Left colon (tissue), 2 donors: ENCODE results near the gene FBXL13. TPM values are rescaled to one million over a fixed set of nuclear protein-coding genes. Genes with fewer than 3 reads are reported as not detected.
"Not testable (repeated sequence)": the region's sequence is repeated elsewhere in the genome, so short reads cannot be mapped to it uniquely, and the experiment has no call there.

Source experiments
- ATAC-seq: fragments of 200-7000 bp; cut with Tn5 transposase; one replicate; pipeline ENCODE4 v1.9.1; 2020; ENCODE audit warnings: mild to moderate bottlenecking, moderate library complexity
- DNase-seq, 2 donors: peaks; one replicate each; pipeline ENCODE4 v3.0.0-alpha.2; 2020
- intact Hi-C, 2 donors: fragments of 100-400 bp; cut with DNase I in 1 of 2; cut with micrococcal nuclease in 1 of 2; formaldehyde crosslinking; loops; one replicate each; pipeline versions ENCODE4 v1.11.2 to v1.14.0; 2022; cut with DNase I, micrococcal nuclease
- total RNA-seq, 2 donors: library from RNA; stranded (reverse); fragmentation: NEBNext Ultra II Directional; extraction: Animal tissue kit (Norgen Biotek cat#: 25700); gene quantifications; one replicate each; pipeline ENCODE4 v1.2.1, GENCODE V29; 2021
- donor health status: DM: no; HTN: no; CAD: no.
- donor health status: DM: yes; HTN: yes; CAD: no.

Gene FBXL13
- total RNA-seq, 2 donors from 2014 or later, result 0.15 to 1.5 TPM

DNA sequence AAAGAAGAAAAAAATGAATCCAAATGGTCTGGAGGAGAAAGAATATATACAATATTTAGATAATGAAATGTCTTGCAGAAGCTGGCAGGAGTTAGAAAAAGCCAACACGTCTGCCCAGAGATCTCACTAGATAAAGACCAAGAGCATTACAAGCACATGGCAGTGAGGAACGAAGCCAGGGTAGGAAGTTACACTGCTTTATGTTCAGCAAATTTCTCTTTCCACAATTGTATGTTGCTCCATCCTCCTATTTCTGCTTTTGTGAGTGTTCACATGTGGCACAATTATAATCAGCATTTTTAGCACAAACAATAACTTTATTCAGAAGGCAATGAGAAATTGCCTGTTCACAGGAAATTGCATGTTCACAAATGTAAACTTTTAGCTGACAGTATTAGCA lies 108.1 kb downstream of the FBXL13 start:
- ATAC-seq (no peak), DNase-seq (no peak)
- intact Hi-C loops, result no loop called here

DNA sequence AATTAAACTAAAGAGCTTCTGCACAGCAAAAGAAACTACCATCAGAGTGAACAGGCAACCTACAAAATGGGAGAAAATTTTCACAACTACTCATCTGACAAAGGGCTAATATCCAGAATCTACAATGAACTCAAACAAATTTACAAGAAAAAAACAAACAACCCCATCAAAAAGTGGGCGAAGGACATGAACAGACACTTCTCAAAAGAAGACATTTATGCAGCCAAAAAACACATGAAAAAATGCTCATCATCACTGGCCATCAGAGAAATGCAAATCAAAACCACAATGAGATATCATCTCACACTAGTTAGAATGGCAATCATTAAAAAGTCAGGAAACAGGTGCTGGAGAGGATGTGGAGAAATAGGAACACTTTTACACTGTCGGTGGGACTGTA lies 112.6 kb downstream of the FBXL13 start:
- DNase-seq, intact Hi-C loops, ATAC-seq: not testable (repeated sequence)

GRCh38 chr7:102958004-102958403 lies 116.6 kb downstream of the FBXL13 start:
- ATAC-seq, DNase-seq, intact Hi-C loops: not testable (repeated sequence)

DNA sequence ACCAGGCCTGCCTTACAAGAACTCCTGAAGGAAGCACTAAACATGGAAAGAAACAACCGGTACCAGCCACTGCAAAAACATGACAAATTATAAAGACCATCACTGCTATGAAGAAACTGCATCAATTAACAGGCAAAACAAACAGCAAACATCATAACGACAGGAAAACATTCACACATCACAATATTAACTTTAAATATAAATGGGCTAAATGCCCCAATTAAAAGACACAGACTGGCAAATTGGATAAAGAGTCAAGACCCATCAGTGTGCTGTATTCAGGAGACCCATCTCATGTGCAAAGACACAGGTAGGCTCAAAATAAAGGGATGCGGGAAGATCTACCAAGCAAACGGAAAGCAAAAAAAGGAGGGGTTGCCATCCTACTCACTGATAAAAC lies 120.2 kb downstream of the FBXL13 start:
- intact Hi-C loops, ATAC-seq, DNase-seq: not testable (repeated sequence)

DNA sequence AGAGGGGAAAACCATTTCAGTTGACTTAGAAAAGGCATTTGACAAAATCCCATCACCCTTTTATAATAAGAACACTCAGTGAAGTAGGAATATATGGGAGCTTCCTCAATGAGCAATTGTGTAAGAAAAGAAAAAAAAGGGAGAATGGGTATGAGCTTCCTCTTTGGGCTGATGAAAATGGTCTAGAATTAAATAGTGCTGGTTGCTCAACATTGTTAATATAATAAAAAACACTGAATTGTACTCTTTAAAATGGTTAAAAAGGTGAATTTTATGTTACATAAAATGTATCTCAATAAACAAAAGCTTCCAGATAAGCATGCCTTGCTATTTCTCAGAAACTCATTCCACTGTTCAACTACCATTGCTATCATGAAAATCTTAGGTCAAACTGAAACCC lies 121.2 kb downstream of the FBXL13 start:
- ATAC-seq, result no peak
- intact Hi-C loops, result no loop called here

GRCh38 chr7:102951839-102952238 lies 122.8 kb downstream of the FBXL13 start:
- DNase-seq (no peak), ATAC-seq (no peak)
- intact Hi-C loops, result no loop called here

More for the DNA sequence above, 121.2 kb downstream of the FBXL13 start:
- DNase-seq, result no peak

DNA sequence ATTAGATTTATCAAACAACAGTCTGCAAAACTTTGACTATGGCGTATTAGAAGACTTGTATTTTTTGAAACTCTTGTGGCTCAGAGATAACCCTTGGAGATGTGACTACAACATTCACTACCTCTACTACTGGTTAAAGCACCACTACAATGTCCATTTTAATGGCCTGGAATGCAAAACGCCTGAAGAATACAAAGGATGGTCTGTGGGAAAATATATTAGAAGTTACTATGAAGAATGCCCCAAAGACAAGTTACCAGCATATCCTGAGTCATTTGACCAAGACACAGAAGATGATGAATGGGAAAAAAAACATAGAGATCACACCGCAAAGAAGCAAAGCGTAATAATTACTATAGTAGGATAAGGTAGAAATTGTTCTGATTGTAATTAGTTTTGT lies 130.4 kb downstream of the FBXL13 start:
- DNase-seq (no peak), ATAC-seq (no peak)
- intact Hi-C loops, result no loop called here

- DNase-seq (no peak), ATAC-seq (no peak)
- intact Hi-C loops, result no loop called here
Measured at GRCh38 chr7:102943423-102944169, 131.0 kb downstream of the FBXL13 start.

- intact Hi-C loops, result no loop called here
- DNase-seq (no peak), ATAC-seq (no peak)
Measured at GRCh38 chr7:102942868-102943267, 131.7 kb downstream of the FBXL13 start.

DNA sequence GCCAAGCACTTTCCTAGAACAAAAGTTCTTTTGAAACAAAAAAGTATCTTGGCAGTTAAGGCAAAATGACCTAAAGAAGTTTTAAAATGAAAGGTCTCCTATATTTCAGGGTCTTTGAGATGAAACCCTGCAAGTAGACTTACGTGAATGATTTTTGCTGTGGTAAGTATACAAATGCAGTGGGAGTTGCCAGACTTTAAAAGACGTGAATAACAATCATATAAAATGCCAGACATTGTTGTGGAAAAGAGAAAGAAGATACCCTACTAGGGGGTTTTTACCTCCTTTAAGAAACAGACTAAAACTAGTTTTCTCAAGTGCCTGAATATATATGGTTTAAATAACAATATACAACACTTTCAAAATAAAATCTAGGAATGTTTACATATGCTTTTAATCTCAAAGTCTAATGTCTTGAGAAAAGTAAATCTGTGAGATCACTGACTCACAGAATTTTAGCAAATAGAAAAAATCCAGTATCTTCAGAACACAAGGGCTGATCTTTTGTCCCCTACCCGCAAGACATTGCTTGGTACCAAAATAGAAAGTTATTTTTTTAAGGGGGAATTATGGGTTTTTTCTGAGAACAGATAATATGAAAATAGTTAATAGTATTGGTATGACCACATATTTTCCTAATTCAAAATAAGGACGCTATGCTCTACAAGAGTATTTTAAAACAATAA lies 132.3 kb downstream of the FBXL13 start:
- DNase-seq (no peak), ATAC-seq (no peak)
- intact Hi-C loops, result no loop called here

- ATAC-seq (no peak), DNase-seq (no peak)
- intact Hi-C loops, result no loop called here
Measured at GRCh38 chr7:102938679-102939078, 135.9 kb downstream of the FBXL13 start.

DNA sequence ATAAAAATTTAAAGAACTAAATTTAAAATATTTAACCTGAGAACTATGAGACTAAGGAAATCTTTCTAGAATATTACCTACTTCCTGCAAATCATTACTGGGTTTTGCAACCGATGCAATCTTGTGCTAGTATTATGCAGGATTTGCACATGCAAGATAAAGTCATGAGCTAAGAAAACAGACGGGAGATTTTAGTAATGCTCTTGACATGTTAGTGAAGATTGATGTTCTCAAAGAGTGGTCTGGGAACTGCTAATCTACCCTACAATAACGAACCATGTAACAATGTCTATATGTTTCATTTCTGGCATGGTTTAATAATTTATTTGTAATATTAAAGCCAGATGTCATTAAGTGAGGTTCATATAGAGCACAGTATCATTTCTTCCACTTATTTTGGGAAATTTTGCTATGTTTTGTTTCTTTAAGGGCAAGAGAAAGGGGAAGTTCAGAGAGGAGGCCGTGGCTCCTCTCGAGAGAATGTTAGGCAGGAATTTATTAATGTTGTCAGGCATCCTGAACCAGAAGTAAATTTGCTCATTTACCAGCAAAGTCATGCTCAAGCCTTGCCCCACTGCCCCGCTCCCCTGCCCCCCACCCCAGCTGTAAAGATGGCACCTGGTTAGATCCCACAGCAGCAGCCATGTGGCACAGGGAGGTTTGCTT lies 139.0 kb downstream of the FBXL13 start:
- intact Hi-C loops, result no loop called here
- ATAC-seq (no peak), DNase-seq (no peak)

- ATAC-seq (no peak), DNase-seq (no peak)
- intact Hi-C loops, result no loop called here
Measured at GRCh38 chr7:102934701-102935100, 139.9 kb downstream of the FBXL13 start.

DNA sequence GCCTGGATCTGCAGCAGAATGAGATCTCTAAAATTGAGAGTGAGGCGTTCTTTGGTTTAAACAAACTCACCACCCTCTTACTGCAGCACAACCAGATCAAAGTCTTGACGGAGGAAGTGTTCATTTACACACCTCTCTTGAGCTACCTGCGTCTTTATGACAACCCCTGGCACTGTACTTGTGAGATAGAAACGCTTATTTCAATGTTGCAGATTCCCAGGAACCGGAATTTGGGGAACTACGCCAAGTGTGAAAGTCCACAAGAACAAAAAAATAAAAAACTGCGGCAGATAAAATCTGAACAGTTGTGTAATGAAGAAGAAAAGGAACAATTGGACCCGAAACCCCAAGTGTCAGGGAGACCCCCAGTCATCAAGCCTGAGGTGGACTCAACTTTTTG lies 140.4 kb downstream of the FBXL13 start:
- DNase-seq (no peak), ATAC-seq (no peak)
- intact Hi-C loops, result no loop called here

DNA sequence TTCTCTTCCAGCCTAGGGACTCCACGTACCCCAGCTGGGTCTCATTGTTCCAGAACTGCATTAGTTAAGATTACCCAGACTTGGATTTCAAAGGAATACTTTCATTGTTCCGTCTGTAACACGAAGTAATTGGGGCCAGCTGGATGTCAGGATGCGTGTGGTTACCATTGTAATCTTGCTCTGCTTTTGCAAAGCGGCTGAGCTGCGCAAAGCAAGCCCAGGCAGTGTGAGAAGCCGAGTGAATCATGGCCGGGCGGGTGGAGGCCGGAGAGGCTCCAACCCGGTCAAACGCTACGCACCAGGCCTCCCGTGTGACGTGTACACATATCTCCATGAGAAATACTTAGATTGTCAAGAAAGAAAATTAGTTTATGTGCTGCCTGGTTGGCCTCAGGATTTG lies 140.8 kb downstream of the FBXL13 start:
- intact Hi-C loops, result no loop called here
- peak; percentile 20 to 30 for DNase-seq

DNA sequence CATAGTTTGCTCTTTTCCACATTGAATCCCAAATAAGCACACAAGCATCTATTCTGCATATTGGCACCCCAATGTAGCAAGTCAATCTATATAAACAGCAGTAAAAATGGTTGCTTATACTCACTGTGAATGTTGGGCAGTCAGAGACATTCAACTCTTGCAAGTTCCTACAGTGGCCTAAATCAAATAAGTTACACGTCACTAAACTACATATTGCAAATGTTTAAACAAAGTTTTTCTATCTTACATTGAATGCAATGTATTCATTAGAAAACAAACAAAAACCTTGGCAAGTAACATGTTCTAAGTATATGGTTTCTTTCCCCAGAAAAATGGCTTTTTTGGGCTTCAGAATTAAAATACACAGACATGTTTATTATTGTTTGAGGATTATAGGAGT lies 142.8 kb downstream of the FBXL13 start:
- ATAC-seq (no peak), DNase-seq (no peak)
- intact Hi-C loops, result no loop called here

More for the DNA sequence above, 140.8 kb downstream of the FBXL13 start:
- no peak for ATAC-seq

DNA sequence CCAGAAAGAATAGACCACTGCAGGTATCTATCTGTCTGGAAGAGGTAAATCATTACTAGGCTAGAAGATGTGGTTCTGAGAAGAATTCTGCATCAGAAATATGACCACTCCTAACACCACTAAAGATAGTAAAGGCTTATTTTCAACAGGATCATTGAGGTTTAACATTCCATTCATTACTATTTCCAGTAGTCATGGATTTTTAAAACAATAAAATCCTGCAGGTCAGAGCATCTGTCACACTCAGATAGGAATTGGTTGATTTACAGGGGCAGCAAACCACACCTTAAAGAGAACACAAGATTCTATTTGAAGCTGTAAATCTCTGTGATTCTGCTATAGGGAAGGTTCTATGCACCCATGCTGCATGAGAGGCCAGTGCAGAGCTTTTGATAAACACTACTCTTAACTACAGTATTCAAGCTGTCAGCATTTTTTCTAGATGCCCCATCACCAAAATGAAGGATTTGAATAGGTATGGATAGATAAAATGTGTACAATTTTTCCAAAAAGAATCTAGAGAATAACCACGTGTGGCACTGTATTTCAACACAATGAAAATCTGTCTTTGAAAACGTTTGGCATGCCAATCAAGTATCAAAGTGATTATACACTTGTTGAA lies 147.2 kb downstream of the FBXL13 start:
- no peak for DNase-seq
- intact Hi-C loops, result no loop called here
- no peak for ATAC-seq

DNA sequence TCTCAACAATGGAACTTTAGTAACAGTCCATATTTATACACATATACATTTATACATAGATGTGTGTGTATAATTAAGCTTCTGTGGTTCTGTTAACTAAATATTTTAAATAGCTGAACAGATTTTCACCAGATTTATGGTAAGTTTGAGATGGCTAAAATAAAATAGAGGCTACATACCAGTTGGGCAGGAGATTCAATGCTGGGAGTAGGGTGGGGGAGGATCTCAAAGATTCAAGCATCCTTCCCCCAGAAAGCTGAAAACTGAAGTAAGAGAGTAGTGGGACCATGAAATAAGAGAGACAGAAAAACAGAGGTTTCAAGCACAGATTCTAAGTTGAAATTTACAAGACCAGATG lies 147.8 kb downstream of the FBXL13 start:
- DNase-seq (no peak), ATAC-seq (no peak)
- intact Hi-C loops, result no loop called here

DNA sequence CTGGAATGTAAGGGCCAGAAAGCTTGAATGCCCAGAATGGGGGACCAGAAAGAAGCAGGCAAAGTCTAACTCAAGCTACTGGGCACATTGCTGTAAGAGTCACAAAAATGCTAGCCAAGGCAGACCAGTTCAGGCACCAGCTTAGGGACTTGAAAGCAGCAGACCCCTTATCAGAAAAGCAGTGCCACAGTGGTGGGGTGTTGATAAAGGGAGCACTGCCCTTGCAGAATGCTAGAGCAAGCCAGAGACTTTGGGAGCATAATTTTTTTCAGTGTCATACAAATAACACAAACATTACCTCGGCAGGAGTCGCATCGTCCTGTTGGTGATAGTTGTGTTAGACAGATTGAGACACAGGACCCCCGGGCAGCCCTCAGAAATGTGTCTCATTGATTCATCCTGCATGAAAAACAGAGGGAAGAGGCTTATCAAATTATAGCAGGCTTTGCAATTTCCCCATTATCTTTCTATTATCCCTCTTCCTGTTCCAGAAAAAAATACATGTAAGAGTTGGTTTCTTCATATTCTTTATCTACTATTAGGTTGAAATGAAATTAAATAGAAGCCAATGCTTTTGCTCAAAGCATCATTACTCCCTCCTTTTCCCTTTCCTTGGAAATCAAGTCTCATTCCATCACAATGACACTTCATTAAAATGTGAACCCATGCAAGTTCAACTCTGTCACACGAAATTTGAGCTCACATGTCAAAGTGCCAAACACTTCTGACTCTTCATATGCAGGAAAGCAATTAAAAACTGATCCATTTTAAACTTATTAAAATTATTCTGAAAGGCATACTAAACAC lies 148.4 kb downstream of the FBXL13 start:
- intact Hi-C loops, result no loop called here
- ATAC-seq (no peak), DNase-seq (no peak)
